Upper lobe of left lung (tissue), 6 donors: Measurements from ENCODE around the gene IPO5. TPM values are rescaled to one million over a fixed set of nuclear protein-coding genes. Genes with fewer than 3 reads are reported as not detected.
A peak's percentile ranks its signal among the peaks of the same experiment; 100 is the strongest.
"Not testable (repeated sequence)": the region's sequence is repeated elsewhere in the genome, so short reads cannot be mapped to it uniquely, and the experiment has no call there.

Source experiments
- ATAC-seq, 2 donors: fragments of 200-7000 bp; cut with Tn5 transposase; one replicate each; pipeline ENCODE4 v1.9.1; 2022; ENCODE audit warnings: mild to moderate bottlenecking in 2 of 2, moderate library complexity in 2 of 2; ENCODE audit not compliant: low FRiP score in 2 of 2
- DNase-seq, 2 donors: peaks; one replicate each; pipeline ENCODE4 v3.0.0-alpha.2; 2019 to 2020
- H3K27ac ChIP-seq, 4 donors: fragments of 200-600 bp; sonication (generic); one replicate each; pipeline ENCODE4 v1.5.1; 2016 to 2019
- H3K27me3 ChIP-seq, 4 donors: fragments of 200-600 bp; sonication (generic); one replicate each; pipeline ENCODE4 v1.5.1; 2017 to 2019
- H3K36me3 ChIP-seq, 4 donors: fragments of 200-600 bp; sonication (generic); one replicate each; pipeline ENCODE4 v1.5.1; 2016 to 2019
- H3K4me1 ChIP-seq, 4 donors: fragments of 200-600 bp; sonication (generic); one replicate each; pipeline ENCODE4 v1.5.1; 2018 to 2019
- H3K4me3 ChIP-seq, 4 donors: fragments of 200-600 bp; sonication (generic); one replicate each; pipeline ENCODE4 v1.5.1; 2017 to 2019; ENCODE audit warnings: mild to moderate bottlenecking in 2 of 4, moderate library complexity in 1 of 4
- H3K9me3 ChIP-seq, 4 donors: fragments of 200-600 bp; sonication (generic); one replicate each; pipeline ENCODE4 v1.5.1; 2018 to 2019
- CTCF ChIP-seq, 6 experiments: fragments of 450-650 bp in 4 of 6; fragments of 200-600 bp in 2 of 6; sonication (generic) in 2 of 6; IDR thresholded peaks; one replicate each; pipeline ENCODE4 v1.5.1; 2016 to 2019; ENCODE audit warnings: antibody characterized with exemption in 6 of 6
- EP300 ChIP-seq, 4 donors: sonication (generic); formaldehyde crosslinking; IDR thresholded peaks; one replicate each; pipeline ENCODE4 v1.5.1; 2017; ENCODE audit warnings: antibody characterized with exemption in 4 of 4, control low read depth in 2 of 4
- POLR2A ChIP-seq, 4 donors: fragments of 450-650 bp; IDR thresholded peaks; one replicate each; pipeline ENCODE4 v1.5.1; 2016 to 2017; ENCODE audit warnings: antibody characterized with exemption in 4 of 4, mild to moderate bottlenecking in 2 of 4
- POLR2AphosphoS5 ChIP-seq, 2 donors: sonication (generic); formaldehyde crosslinking; IDR thresholded peaks; one replicate each; pipeline ENCODE4 v1.5.1; 2017; ENCODE audit warnings: antibody characterized with exemption in 2 of 2
- WGBS, 2 donors: methylation state at CpG; one replicate each; pipeline ENCODE4 v1.1.5; 2017 to 2018; 5-methylcytosine and 5-hydroxymethylcytosine counted together
- total RNA-seq, 6 donors: library from RNA; depleted of rRNA in 4 of 6; stranded (reverse); fragments of >200 nt in 4 of 6; gene quantifications; one replicate each; pipeline versions ENCODE4 v1.1.0 to v1.2.1, GENCODE V29; 2016 to 2021
- donor health status: DM: no; HTN: no; CAD: no; lungs with moderate emphysema.
- donor health status: DM: no; HTN: yes; CAD: no; lungs with severe emphysema.

Gene IPO5
- total RNA-seq, 6 donors from 2014 or later: 35.8 to 127 (median 75.6) TPM

- ATAC-seq (no peak), DNase-seq (no peak)
- Histone ChIP-seq H3K4me3 (no peak overlapping the region), H3K36me3 (peaks cover 8 to 96% (median 57%) of the 10 kb centered on the region in 4 donors), H3K27me3 (no peaks in the 10 kb centered on the region), H3K27ac (no peak overlapping the region), H3K9me3 (no peaks in the 10 kb centered on the region), H3K4me1 (peaks cover 0 to 10% (median 4%) of the 10 kb centered on the region in 4 donors)
- TF ChIP-seq EP300 (IDR thresholded peaks at IDR 0.05) (no peak), CTCF (IDR thresholded peaks at IDR 0.05) (no peak), POLR2A (IDR thresholded peaks at IDR 0.05) (no peak), POLR2AphosphoS5 (IDR thresholded peaks at IDR 0.05) (no peak)
- 94 to 98% methylated on average over 2 of the region's 2 CpGs for WGBS, 2 donors
These were observed 46.2 kb downstream of the IPO5 start for GRCh38 chr13:97999653-98000052.

- TF ChIP-seq CTCF (IDR thresholded peaks at IDR 0.05) (no peak), EP300 (IDR thresholded peaks at IDR 0.05) (no peak), POLR2AphosphoS5 (IDR thresholded peaks at IDR 0.05) (no peak), POLR2A (IDR thresholded peaks at IDR 0.05) (no peak)
- no peaks in the 10 kb centered on the region for H3K9me3 ChIP-seq
- H3K4me3 ChIP-seq: no peak overlapping the region
- DNase-seq (no peak), ATAC-seq (peak in 1 of 2 donors; percentile 40)
- no peaks in the 10 kb centered on the region for H3K27me3 ChIP-seq
- H3K4me1 ChIP-seq: peaks cover 0 to 10% (median 4%) of the 10 kb centered on the region in 4 donors
- H3K27ac ChIP-seq: no peak overlapping the region
- WGBS, 2 donors: 38 to 44% methylated on average over 3 of the region's 3 CpGs
- H3K36me3 ChIP-seq: peaks cover 20 to 96% (median 66%) of the 10 kb centered on the region in 4 donors
These were observed 50.6 kb downstream of the IPO5 start for GRCh38 chr13:98004107-98004506.

GRCh38 chr13:98004997-98005396 is 51.5 kb downstream of the IPO5 start:
- peaks cover 20 to 95% (median 66%) of the 10 kb centered on the region in 4 donors for H3K36me3 ChIP-seq
- H3K27me3 ChIP-seq, H3K4me3 ChIP-seq, ATAC-seq, DNase-seq, H3K27ac ChIP-seq, H3K9me3 ChIP-seq: not testable (repeated sequence)
- WGBS, 2 donors: 93 to 94% methylated on average over 8 of the region's 8 CpGs
- peaks cover 0 to 10% (median 4%) of the 10 kb centered on the region in 4 donors for H3K4me1 ChIP-seq

- Histone ChIP-seq H3K36me3 (peaks cover 20 to 88% (median 66%) of the 10 kb centered on the region in 4 donors), H3K9me3 (no peaks in the 10 kb centered on the region), H3K27ac (no peak overlapping the region), H3K4me3 (no peak overlapping the region), H3K27me3 (no peaks in the 10 kb centered on the region), H3K4me1 (peaks cover 0 to 10% (median 4%) of the 10 kb centered on the region in 4 donors)
- 94 to 96% methylated on average over 5 of the region's 5 CpGs for WGBS, 2 donors
- DNase-seq (no peak), ATAC-seq (no peak)
- TF ChIP-seq POLR2AphosphoS5 (IDR thresholded peaks at IDR 0.05): no peak
- no peak for TF ChIP-seq CTCF (IDR thresholded peaks at IDR 0.05)
- TF ChIP-seq POLR2A (IDR thresholded peaks at IDR 0.05): no peak
- no peak for TF ChIP-seq EP300 (IDR thresholded peaks at IDR 0.05)
These were observed 53.5 kb downstream of the IPO5 start for GRCh38 chr13:98007001-98007400.

GRCh38 chr13:98013241-98013640 is 59.8 kb downstream of the IPO5 start:
- no peaks in the 10 kb centered on the region for H3K9me3 ChIP-seq
- H3K4me3 ChIP-seq: no peak overlapping the region
- no peak for ATAC-seq
- H3K4me1 ChIP-seq: no peaks in the 10 kb centered on the region
- no peak for DNase-seq
- TF ChIP-seq CTCF (IDR thresholded peaks at IDR 0.05) (no peak), POLR2A (IDR thresholded peaks at IDR 0.05) (no peak), POLR2AphosphoS5 (IDR thresholded peaks at IDR 0.05) (no peak), EP300 (IDR thresholded peaks at IDR 0.05) (no peak)
- H3K36me3 ChIP-seq: peaks cover 14 to 89% (median 51%) of the 10 kb centered on the region in 4 donors
- no peak overlapping the region for H3K27ac ChIP-seq
- no peaks in the 10 kb centered on the region for H3K27me3 ChIP-seq
- 94 to 95% methylated on average over 9 of the region's 9 CpGs for WGBS, 2 donors
